Neutrophil (primary cell): ENCODE measurements around the gene OTUD3.
"Not testable (repeated sequence)": the region's sequence is repeated elsewhere in the genome, so short reads cannot be mapped to it uniquely, and the experiment has no call there.

Source experiments
- H3K27ac ChIP-seq: fragments of 200-600 bp; sonication (generic); 2 replicates; pipeline ENCODE4 v1.5.1; 2016; ENCODE audit warnings: mild to moderate bottlenecking, moderate library complexity
- H3K27me3 ChIP-seq: fragments of 200-600 bp; sonication (generic); 2 replicates; pipeline ENCODE4 v1.6.0; 2016; ENCODE audit warnings: mild to moderate bottlenecking
- H3K36me3 ChIP-seq: fragments of 200-600 bp; sonication (generic); 2 replicates; pipeline ENCODE4 v1.5.1; 2017
- H3K4me1 ChIP-seq, 2 experiments: fragments of 200-600 bp in 1 of 2; sonication (generic) in 1 of 2; 1 replicate in 1 of 2; 2 replicates in 1 of 2; pipeline versions ENCODE4 v1.5.1 to v1.6.1; 2013 to 2016; ENCODE audit warnings: low read depth in 1 of 2, low read length in 1 of 2, mild to moderate bottlenecking in 1 of 2, moderate library complexity in 1 of 2; ENCODE audit not compliant: control insufficient read depth in 1 of 2, insufficient read depth in 1 of 2
- H3K4me3 ChIP-seq, 2 experiments: fragments of 200-600 bp in 1 of 2; sonication (generic) in 1 of 2; 1 replicate in 1 of 2; 2 replicates in 1 of 2; pipeline ENCODE4 v1.5.1; 2013 to 2016; ENCODE audit warnings: low read depth in 1 of 2, low read length in 1 of 2, mild to moderate bottlenecking in 1 of 2, moderate library complexity in 1 of 2
- H3K9me3 ChIP-seq: fragments of 200-600 bp; sonication (generic); 2 replicates; pipeline ENCODE4 v1.5.1; 2016
- TF ChIP-seq, protein P1 (sequence below): fragments of 200-600 bp; sonication (generic); IDR thresholded peaks from 2 replicates; pipeline ENCODE4 v1.5.1; 2016; ENCODE audit warnings: antibody characterized with exemption

Gene OTUD3

DNA sequence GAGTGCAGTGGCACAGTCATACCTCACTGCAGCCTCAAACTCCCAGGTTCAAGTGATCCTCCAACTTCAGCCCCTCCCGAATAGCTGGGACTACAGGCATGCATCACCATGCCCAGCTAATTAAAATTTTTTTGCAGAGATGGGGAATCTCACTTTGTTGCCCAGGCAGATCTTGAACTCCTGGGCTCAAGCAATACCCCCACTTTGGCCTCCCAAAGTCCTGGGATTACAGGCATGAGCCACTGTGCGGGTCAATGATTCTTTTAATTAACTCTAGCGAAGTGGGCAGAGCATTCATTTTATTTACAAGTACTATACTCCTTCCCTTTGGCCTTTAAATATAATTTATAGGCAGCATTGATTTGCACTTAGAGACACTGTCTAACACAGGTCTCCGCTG, 2.5 kb upstream of the OTUD3 start:
- no peak overlapping the region for H3K4me3 ChIP-seq
- TF ChIP-seq, protein P1, sequence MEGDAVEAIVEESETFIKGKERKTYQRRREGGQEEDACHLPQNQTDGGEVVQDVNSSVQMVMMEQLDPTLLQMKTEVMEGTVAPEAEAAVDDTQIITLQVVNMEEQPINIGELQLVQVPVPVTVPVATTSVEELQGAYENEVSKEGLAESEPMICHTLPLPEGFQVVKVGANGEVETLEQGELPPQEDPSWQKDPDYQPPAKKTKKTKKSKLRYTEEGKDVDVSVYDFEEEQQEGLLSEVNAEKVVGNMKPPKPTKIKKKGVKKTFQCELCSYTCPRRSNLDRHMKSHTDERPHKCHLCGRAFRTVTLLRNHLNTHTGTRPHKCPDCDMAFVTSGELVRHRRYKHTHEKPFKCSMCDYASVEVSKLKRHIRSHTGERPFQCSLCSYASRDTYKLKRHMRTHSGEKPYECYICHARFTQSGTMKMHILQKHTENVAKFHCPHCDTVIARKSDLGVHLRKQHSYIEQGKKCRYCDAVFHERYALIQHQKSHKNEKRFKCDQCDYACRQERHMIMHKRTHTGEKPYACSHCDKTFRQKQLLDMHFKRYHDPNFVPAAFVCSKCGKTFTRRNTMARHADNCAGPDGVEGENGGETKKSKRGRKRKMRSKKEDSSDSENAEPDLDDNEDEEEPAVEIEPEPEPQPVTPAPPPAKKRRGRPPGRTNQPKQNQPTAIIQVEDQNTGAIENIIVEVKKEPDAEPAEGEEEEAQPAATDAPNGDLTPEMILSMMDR, result no peak
- no peaks in the 10 kb centered on the region for H3K9me3 ChIP-seq
- H3K4me1 ChIP-seq, result peaks cover 9 to 10% of the 10 kb centered on the region in 2 experiments
- H3K27me3 ChIP-seq, result peaks cover 53% of the 10 kb centered on the region
- no peaks in the 10 kb centered on the region for H3K36me3 ChIP-seq
- H3K27ac ChIP-seq, result no peak overlapping the region

DNA sequence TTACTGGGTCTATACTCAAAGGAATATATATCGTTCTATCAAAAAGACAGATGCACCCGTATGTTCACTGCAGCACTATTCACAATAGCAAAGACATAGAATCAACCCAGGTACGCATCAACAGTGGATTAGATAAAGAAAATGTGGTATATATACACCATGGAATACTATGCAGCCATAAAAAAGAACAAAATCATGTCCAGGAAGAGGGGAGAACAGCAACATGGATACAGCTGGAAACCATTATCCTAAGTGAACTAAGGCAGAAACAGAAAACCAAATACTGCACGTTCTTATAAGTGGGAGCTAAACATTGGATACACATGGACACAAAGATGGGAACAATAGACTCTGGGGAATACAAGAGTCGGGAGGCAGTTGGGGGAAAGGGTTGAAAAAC, 1.4 kb upstream of the OTUD3 start:
- peaks cover 43% of the 10 kb centered on the region for H3K27me3 ChIP-seq
- H3K4me1 ChIP-seq, result peaks cover 9 to 10% of the 10 kb centered on the region in 2 experiments
- not testable (repeated sequence) for H3K36me3 ChIP-seq, H3K27ac ChIP-seq, H3K4me3 ChIP-seq, H3K9me3 ChIP-seq

DNA sequence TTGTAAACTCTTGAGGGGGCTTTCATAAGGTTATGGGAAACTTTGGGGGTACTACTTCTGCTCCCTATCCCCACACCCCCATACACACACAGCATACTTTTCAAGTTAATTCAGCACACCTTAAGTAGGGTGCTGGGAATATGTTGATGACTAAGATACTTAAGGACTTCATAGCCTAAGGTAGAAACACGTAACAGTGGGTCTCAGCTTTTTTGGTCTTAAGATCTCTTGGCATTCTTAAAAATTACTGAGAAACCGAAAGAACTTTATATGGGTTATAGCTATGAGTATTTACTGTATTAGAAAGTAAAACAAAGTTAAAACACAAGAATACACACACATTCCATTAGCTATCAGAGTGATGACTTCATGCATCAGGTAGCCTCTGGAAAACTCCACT, 2.1 kb downstream of the OTUD3 start:
- no peak overlapping the region for H3K27ac ChIP-seq
- TF ChIP-seq, protein P1, result no peak
- peaks cover 14% of the 10 kb centered on the region for H3K27me3 ChIP-seq
- H3K4me3 ChIP-seq, result no peak overlapping the region
- peaks cover 9 to 10% of the 10 kb centered on the region in 2 experiments for H3K4me1 ChIP-seq
- H3K36me3 ChIP-seq, result no peaks in the 10 kb centered on the region
- no peaks in the 10 kb centered on the region for H3K9me3 ChIP-seq

DNA sequence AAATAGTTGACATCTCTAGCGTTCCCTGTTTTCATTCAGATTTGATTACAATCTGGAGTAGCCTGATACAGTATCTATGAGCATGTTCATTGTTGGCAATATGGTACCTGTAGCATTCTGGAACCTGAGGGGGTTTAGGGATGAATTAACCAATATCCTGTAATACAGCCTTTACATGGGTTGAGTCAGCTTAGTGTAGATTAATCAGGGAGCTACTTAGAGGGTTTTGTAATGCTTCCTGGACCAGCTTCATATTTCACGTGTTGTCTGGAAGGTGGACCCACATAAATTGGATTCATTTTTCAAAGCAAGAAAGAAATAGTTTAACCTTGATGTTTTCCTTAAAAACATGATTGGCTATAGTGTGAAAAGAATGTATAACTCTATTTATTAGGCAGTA, 3.6 kb downstream of the OTUD3 start:
- peaks cover 2% of the 10 kb centered on the region for H3K27me3 ChIP-seq
- H3K27ac ChIP-seq, result no peak overlapping the region
- H3K9me3 ChIP-seq, result no peaks in the 10 kb centered on the region
- TF ChIP-seq, protein P1, result no peak
- no peak overlapping the region for H3K4me3 ChIP-seq
- peaks cover 6% of the 10 kb centered on the region for H3K36me3 ChIP-seq
- H3K4me1 ChIP-seq, result peaks cover 9 to 10% of the 10 kb centered on the region in 2 experiments

DNA sequence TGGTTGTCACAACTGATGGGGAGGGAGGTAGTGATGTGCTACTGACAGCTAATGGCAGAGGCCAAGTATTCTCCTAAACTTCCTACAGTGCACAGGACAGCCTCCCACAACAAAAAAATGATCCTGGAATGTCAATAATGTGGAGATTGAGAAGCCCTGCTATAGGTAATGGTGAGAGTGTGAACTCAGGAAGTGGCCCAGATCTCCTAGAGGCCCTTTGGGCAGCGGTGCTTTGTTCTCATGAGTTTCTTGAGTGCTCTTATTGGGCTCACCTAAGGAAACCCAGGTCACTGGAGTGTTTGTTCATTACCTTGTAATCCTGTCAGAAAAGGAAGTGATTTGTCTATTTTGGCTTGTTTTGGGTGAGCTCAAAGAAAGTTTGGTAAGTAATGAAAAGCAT, 5.9 kb downstream of the OTUD3 start:
- TF ChIP-seq, protein P1, result no peak
- no peaks in the 10 kb centered on the region for H3K27me3 ChIP-seq
- no peak overlapping the region for H3K4me3 ChIP-seq
- peaks cover 4% of the 10 kb centered on the region in 2 experiments for H3K4me1 ChIP-seq
- peaks cover 26% of the 10 kb centered on the region for H3K36me3 ChIP-seq
- H3K9me3 ChIP-seq, result no peaks in the 10 kb centered on the region
- no peak overlapping the region for H3K27ac ChIP-seq

DNA sequence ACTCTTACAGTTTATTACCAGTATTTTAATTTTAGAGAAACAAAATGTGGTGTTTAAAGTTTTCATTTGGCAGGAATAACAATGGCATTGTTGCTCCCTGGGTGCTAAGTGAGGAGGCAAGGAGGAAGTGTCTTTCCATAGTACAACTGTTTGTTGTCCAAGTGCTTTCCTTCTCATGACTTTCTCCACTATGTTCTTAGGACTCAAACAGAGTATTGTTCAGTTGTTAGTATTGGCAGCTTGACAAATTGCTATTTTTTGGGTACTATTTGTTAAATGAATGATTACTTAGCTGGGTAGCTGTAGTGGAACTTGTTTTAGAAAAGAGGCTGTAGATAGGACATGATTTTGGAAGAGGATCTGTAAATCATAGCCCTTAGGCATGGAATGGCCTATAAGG, 7.5 kb downstream of the OTUD3 start:
- TF ChIP-seq, protein P1, result no peak
- Histone ChIP-seq H3K4me3 (no peak overlapping the region), H3K27me3 (no peaks in the 10 kb centered on the region), H3K36me3 (peaks cover 33% of the 10 kb centered on the region), H3K27ac (no peak overlapping the region), H3K9me3 (no peaks in the 10 kb centered on the region), H3K4me1 (no peaks in the 10 kb centered on the region)
